HG03095 (cell line): Measurements from ENCODE around the gene WIPF2.
A peak's percentile ranks its signal among the peaks of the same experiment; 100 is the strongest.

Experiments used
- ATAC-seq: cut with Tn5 transposase; IDR thresholded peaks from one replicate; pipeline ENCODE4 v1.9.1; 2021; ENCODE audit warnings: moderate library complexity; ENCODE audit not compliant: unreplicated experiment

The WIPF2 gene

GRCh38 chr17:40244255-40244654 is 25.2 kb downstream of the WIPF2 start:
- ATAC-seq = no peak

GRCh38 chr17:40247926-40248495 is 28.9 kb downstream of the WIPF2 start:
- no peak for ATAC-seq

DNA sequence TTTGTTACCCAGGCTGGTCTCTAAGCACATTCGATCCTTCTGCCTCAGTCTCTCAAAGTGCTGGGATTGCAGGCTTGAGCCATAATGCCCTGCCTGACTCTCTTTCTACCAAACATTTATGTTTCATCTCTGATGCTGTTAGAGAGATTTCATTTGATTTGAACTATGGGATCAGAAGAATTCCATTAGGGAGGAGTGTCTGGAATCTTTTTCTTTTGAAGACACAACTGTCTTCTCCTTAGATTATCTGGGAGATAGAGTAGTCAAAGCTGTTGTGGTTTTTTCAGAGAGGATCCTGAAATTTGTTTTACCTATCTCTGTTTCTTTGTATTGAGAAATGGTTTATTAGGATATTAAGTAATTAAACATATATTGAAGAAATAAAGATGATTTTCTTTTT is 29.4 kb downstream of the WIPF2 start:
- ATAC-seq = no peak

- ATAC-seq = no peak
Measured at GRCh38 chr17:40251576-40251975, 32.5 kb downstream of the WIPF2 start.

DNA sequence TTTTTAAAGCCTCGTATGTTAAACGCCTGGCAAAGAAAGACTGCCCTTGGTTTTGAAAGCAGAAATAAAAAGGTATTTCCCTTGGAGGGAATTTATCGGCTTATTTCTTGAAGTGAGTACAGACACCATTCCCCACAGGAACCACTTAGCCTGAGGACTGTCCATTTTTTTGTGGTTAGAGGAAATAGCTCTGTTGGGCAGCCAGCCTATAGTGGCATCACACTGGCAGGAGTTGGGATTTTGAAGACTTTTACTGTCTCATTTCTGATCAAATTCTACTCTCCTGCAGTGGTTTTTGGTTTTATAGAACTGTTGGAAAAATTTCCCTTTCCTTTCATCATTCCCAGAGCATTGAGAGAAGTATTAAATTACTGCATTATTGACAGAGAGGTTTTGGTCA is 34.5 kb downstream of the WIPF2 start:
- no peak for ATAC-seq

- no peak for ATAC-seq
Measured at GRCh38 chr17:40259505-40259904, 40.4 kb downstream of the WIPF2 start.

GRCh38 chr17:40260528-40260927 is 41.4 kb downstream of the WIPF2 start:
- ATAC-seq = no peak

DNA sequence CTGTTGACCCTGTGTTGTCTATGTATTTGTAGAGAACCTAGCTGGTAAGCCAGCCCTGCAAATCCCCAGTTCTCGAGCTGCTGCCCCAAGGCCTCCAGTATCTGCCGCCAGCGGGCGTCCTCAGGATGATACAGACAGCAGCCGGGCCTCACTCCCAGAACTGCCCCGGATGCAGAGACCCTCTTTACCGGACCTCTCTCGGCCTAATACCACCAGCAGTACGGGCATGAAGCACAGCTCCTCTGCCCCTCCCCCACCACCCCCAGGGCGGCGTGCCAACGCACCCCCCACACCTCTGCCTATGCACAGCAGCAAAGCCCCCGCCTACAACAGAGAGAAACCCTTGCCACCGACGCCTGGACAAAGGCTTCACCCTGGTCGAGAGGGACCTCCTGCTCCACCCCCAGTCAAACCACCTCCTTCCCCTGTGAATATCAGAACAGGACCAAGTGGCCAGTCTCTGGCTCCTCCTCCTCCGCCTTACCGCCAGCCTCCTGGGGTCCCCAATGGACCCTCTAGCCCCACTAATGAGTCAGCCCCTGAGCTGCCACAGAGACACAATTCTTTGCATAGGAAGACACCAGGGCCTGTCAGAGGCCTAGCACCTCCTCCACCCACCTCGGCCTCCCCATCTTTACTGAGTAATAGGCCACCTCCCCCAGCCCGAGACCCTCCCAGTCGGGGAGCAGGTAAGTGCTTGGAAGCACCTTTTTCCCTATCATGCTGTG is 45.5 kb downstream of the WIPF2 start:
- ATAC-seq = no peak

- no peak for ATAC-seq
Measured at GRCh38 chr17:40265337-40265736, 46.2 kb downstream of the WIPF2 start.

- no peak for ATAC-seq
Measured at GRCh38 chr17:40266882-40267281, 47.8 kb downstream of the WIPF2 start.

DNA sequence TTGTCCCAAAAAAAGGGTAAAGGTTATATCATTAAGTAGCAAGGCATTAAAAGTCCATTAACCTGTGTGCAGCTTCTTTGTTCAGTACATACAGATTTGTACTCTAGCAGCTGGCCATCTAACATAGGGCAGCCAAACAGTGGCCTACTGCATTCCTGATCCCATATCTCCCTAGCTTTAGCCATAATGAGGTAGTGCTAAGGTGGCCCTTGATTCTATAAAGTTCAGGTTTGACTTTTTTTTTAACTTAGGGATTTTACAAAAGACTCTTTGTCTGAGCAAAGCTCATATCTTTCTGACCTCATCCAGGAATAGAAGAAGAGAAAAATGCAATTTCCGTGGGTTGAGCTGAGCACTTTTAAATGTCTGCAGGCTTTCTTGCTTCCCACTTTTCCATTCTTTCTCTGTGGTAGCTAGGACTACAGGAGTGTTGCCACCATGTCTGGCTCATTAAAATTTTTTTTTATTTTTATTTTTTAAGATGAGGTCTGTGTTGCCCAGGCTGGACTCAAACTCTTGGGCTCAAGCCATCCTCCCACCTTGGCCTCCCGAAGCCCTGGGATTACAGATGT is 49.1 kb downstream of the WIPF2 start:
- ATAC-seq = no peak

- ATAC-seq = no peak
Measured at GRCh38 chr17:40278414-40278813, 59.3 kb downstream of the WIPF2 start.

DNA sequence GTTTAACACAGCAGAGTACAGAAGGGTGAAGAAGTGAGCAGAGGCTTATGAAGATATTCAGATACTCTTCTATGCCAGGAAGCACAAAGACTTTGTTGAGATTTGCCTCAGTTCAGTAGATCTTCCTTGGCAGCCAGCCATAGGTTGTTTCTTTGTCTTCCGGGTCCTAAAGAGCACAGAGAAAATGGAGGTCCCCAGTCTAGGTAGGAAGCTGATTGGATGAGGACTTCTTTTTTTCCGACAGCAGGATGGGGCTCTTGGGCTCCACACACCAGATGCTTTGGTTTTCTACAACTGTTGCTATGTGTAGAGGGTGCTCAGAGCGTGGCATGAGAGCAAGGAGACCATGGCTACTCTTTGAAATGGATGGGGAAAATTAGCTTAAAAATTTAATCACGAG is 60.3 kb downstream of the WIPF2 start:
- no peak for ATAC-seq

- no peak for ATAC-seq
Measured at GRCh38 chr17:40281663-40282062, 62.6 kb downstream of the WIPF2 start.

DNA sequence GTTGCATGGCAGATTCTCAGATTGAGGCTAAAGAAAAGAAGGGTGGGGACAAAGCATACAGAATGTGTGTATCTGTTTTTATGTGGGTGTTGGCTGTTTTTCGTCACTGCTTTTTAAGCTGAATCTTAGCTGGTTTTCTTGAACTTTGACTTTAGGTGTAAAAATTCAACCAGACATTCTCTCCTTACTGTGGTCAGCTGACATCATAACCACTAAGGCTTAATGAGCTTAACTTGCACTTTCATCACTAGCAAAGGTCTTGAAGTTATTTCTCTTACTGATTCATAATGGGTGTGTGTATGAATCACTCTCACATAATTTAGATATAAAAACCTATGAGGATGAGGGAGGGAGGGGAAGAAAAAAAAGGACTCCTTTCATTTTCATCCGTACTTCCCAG is 64.6 kb downstream of the WIPF2 start:
- ATAC-seq = no peak

GRCh38 chr17:40284085-40284713 is 65.1 kb downstream of the WIPF2 start:
- no peak for ATAC-seq

- ATAC-seq = no peak
Measured at GRCh38 chr17:40286473-40286872, 67.4 kb downstream of the WIPF2 start.

DNA sequence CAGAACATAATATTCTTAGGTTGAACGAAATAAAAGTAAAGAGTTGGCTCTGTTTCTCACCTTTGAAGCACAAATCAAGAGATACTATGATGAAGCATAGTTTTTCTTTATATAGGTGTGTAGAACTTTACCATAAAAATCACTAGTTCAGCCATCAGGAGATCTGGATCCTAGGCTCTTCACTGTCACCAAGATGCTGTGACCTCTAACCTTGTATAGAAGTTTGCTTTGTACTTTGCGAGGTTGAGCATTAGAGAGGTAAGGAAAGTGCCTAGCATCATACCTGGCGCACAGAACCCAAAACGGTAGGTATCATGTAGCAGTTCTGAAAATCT is 68.0 kb downstream of the WIPF2 start:
- ATAC-seq = no peak

DNA sequence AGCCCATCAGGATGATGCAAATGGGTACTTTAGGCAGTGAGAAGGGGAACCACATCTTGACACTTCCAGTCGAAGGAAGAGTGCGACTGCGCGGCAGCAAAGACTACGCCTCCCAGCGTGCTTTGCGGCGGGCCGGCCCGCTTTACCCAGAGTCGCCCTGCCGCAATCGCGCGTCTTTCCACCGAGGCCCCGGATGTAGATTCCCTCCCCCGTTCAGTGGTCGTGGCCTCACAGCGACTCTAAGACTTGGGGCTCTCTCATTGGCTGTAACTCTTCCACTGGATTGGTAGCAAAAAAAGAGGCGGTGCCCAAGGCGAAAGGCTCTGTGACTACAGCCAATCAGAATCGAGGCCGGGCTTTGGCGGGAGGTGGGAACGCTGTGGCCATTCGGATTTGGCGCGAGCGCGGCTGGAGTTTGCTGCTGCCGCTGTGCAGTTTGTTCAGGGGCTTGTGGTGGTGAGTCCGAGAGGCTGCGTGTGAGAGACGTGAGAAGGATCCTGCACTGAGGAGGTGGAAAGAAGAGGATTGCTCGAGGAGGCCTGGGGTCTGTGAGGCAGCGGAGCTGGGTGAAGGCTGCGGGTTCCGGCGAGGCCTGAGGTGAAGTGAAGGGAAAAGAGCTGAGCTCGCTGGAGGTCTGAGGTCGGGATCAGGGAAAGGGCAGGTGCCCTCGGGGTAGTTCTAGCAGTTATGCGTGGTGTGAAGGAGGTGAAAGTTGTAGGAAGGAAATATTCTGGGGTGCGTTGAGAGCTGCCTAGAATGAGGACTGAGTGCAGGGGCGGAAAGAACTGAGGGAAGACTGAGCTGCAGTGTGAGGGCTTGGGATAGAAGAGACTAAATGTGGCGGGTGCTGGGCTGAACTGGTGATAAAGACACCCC is 68.6 kb downstream of the WIPF2 start, which contains the start of gene CDC6:
CDC6 (plus strand) TSS at position 386 of the 876 bp plus-strand sequence. CDS start 1,542 bp downstream, outside the sequence.
- peak; percentile 87 for ATAC-seq

DNA sequence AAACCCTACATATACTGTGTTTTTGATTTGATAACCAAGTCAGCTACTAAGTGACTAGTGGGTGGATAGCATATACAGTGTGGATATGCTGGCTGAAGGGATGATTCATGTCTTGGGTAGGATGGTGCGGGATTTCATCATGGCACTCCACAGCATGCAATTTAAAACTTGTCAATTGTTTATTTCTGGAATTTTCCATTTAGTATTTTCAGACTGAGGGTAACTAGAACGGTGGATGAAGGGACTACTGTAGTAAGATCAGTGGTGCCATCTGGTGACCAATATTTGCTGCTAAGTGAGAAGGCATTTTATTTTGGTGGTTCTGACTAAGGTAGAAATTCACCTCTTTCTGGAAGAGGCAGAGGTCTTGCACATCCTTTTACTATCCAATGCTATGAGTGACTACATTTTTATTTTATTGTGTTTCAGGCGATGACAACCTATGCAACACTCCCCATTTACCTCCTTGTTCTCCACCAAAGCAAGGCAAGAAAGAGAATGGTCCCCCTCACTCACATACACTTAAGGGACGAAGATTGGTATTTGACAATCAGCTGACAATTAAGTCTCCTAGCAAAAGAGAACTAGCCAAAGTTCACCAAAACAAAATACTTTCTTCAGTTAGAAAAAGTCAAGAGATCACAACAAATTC is 71.7 kb downstream of the WIPF2 start:
- no peak for ATAC-seq

DNA sequence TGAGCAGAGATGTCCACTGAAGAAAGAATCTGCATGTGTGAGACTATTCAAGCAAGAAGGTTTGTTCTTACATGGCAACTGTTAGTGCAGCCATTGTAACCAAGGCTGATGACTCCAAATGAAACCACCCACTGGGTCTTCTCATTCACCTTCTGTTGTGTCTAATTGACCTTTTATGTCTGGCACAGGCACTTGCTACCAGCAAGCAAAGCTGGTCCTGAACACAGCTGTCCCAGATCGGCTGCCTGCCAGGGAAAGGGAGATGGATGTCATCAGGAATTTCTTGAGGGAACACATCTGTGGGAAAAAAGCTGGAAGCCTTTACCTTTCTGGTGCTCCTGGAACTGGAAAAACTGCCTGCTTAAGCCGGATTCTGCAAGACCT is 72.2 kb downstream of the WIPF2 start:
- ATAC-seq = no peak
